Neural cell (in vitro differentiated cells): ENCODE data around the gene C2.

Experiments
- EZH2 ChIP-seq: fragments of 200-600, 300-800 bp; shearing (Covaris generic), sonication (generic); IDR thresholded peaks from 2 replicates; pipeline ENCODE4 v1.6.1; 2014; ENCODE audit warnings: antibody characterized with exemption, low read length, borderline replicate concordance, mild to moderate bottlenecking; ENCODE audit not compliant: insufficient read depth, poor library complexity, severe bottlenecking
- POLR2AphosphoS5 ChIP-seq: IDR thresholded peaks from 2 replicates; pipeline ENCODE4 v1.6.1; 2012
- RAD21 ChIP-seq: fragments of 450-650 bp; conservative IDR thresholded peaks from 2 replicates; pipeline ENCODE4 v1.6.1; 2014; ENCODE audit warnings: antibody characterized with exemption, mild to moderate bottlenecking, moderate library complexity
- SMC3 ChIP-seq: fragments of 450-650 bp; conservative IDR thresholded peaks from 2 replicates; pipeline ENCODE4 v1.6.1; 2014; ENCODE audit warnings: antibody characterized with exemption, mild to moderate bottlenecking, moderate library complexity; ENCODE audit not compliant: poor library complexity
- TAF1 ChIP-seq: IDR thresholded peaks from 2 replicates; pipeline ENCODE4 v1.6.1; 2012; ENCODE audit warnings: low read depth
- TF ChIP-seq, protein P1 (sequence below): fragments of 450-650 bp; IDR thresholded peaks from 2 replicates; pipeline ENCODE4 v1.5.1; 2014; ENCODE audit warnings: antibody characterized with exemption, mild to moderate bottlenecking, moderate library complexity; ENCODE audit not compliant: poor library complexity, severe bottlenecking
- TF ChIP-seq, protein P2 (sequence below): IDR thresholded peaks from 2 replicates; pipeline ENCODE4 v1.6.1; 2012; ENCODE audit warnings: borderline replicate concordance

DNA sequence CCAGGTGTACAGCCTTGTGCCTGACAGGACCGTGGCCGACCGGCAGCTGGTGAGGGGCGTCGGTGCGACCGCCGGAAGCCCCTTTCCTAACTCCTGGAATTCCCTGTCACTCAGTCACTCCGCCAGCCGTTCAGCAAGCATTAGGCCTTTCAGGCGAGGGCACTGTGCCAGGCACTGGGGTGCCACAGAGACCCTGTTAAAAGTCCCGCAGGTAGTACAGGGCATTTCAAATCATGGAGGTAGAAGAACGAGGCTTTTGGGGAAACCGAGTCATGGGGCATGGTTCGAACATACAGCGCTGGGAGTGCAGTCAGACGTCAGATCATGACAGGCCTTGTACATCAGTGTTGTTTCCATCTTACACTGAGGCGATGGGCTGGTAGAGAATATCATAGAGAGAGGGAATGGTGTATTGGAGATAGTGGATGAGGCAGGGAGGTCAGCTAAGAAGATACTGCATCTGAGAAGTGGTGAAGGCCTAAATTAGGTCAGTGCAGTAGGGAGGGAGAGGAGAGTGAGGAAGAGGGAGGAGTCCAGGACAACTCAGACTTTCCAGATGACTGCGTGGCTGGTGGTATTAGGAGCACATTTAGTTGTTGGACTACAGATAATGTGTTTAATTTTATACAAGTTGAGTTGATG lies 45.3 kb downstream of the C2 start:
- TF ChIP-seq RAD21 (no peak), SMC3 (no peak), TAF1 (no peak), EZH2 (no peak), POLR2AphosphoS5 (no peak)
- TF ChIP-seq, protein P1, sequence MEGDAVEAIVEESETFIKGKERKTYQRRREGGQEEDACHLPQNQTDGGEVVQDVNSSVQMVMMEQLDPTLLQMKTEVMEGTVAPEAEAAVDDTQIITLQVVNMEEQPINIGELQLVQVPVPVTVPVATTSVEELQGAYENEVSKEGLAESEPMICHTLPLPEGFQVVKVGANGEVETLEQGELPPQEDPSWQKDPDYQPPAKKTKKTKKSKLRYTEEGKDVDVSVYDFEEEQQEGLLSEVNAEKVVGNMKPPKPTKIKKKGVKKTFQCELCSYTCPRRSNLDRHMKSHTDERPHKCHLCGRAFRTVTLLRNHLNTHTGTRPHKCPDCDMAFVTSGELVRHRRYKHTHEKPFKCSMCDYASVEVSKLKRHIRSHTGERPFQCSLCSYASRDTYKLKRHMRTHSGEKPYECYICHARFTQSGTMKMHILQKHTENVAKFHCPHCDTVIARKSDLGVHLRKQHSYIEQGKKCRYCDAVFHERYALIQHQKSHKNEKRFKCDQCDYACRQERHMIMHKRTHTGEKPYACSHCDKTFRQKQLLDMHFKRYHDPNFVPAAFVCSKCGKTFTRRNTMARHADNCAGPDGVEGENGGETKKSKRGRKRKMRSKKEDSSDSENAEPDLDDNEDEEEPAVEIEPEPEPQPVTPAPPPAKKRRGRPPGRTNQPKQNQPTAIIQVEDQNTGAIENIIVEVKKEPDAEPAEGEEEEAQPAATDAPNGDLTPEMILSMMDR, result no peak
- TF ChIP-seq, protein P2, sequence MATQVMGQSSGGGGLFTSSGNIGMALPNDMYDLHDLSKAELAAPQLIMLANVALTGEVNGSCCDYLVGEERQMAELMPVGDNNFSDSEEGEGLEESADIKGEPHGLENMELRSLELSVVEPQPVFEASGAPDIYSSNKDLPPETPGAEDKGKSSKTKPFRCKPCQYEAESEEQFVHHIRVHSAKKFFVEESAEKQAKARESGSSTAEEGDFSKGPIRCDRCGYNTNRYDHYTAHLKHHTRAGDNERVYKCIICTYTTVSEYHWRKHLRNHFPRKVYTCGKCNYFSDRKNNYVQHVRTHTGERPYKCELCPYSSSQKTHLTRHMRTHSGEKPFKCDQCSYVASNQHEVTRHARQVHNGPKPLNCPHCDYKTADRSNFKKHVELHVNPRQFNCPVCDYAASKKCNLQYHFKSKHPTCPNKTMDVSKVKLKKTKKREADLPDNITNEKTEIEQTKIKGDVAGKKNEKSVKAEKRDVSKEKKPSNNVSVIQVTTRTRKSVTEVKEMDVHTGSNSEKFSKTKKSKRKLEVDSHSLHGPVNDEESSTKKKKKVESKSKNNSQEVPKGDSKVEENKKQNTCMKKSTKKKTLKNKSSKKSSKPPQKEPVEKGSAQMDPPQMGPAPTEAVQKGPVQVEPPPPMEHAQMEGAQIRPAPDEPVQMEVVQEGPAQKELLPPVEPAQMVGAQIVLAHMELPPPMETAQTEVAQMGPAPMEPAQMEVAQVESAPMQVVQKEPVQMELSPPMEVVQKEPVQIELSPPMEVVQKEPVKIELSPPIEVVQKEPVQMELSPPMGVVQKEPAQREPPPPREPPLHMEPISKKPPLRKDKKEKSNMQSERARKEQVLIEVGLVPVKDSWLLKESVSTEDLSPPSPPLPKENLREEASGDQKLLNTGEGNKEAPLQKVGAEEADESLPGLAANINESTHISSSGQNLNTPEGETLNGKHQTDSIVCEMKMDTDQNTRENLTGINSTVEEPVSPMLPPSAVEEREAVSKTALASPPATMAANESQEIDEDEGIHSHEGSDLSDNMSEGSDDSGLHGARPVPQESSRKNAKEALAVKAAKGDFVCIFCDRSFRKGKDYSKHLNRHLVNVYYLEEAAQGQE, result peak; percentile 4
